H1 (cell line): ENCODE data around the gene LLGL2. TPM values are rescaled to one million over a fixed set of nuclear protein-coding genes. Genes with fewer than 3 reads are reported as not detected.
A peak's percentile ranks its signal among the peaks of the same experiment; 100 is the strongest.

Source experiments
- ASH2L ChIP-seq: fragments of 200-600, 300-600 bp; sonication (generic); IDR thresholded peaks from one replicate; pipeline ENCODE4 v1.7.1; 2017; ENCODE audit warnings: low read length
- CHD1 ChIP-seq: IDR thresholded peaks from 2 replicates; pipeline ENCODE4 v1.6.1; 2012; ENCODE audit warnings: low read depth, low read length, improper control_type of control experiment
- CHD2 ChIP-seq: IDR thresholded peaks from 2 replicates; pipeline ENCODE4 v1.6.1; 2012; ENCODE audit warnings: low read length, improper control_type of control experiment
- CTBP2 ChIP-seq: IDR thresholded peaks from 2 replicates; pipeline ENCODE4 v1.7.0; 2011; ENCODE audit warnings: borderline replicate concordance, mild to moderate bottlenecking, moderate library complexity, mixed read lengths, low read length; ENCODE audit not compliant: insufficient read depth, insufficient read length
- CTCF ChIP-seq, 3 experiments: IDR thresholded peaks; 1 replicate in 2 of 3; 2 replicates in 1 of 3; pipeline versions ENCODE4 v1.5.1 to v1.6.1; 2011; ENCODE audit warnings: low read length in 3 of 3, mild to moderate bottlenecking in 3 of 3, inconsistent platforms in 2 of 3, low read depth in 1 of 3, moderate library complexity in 1 of 3; ENCODE audit not compliant: insufficient read depth in 1 of 3; ENCODE audit errors: control extremely low read depth in 1 of 3
- EP300 ChIP-seq, 2 experiments: IDR thresholded peaks; 1 replicate in 1 of 2; 2 replicates in 1 of 2; pipeline ENCODE4 v1.6.1; 2011 to 2012; ENCODE audit warnings: low read depth in 2 of 2, low read length in 2 of 2, mild to moderate bottlenecking in 2 of 2, borderline replicate concordance in 1 of 2, inconsistent platforms in 1 of 2, moderate library complexity in 1 of 2
- EZH2 ChIP-seq: fragments of 200-600 bp; sonication (generic); IDR thresholded peaks from 2 replicates; pipeline ENCODE4 v1.7.1; 2012; ENCODE audit warnings: low read depth, mild to moderate bottlenecking, moderate library complexity, low read length, inconsistent platforms; ENCODE audit not compliant: severe bottlenecking
- GABPA ChIP-seq: IDR thresholded peaks from 2 replicates; pipeline ENCODE4 v1.6.1; 2011; ENCODE audit warnings: mild to moderate bottlenecking, low read length, moderate library complexity, borderline replicate concordance; ENCODE audit not compliant: insufficient read depth
- JUND ChIP-seq: IDR thresholded peaks from 2 replicates; pipeline ENCODE4 v1.6.1; 2011; ENCODE audit warnings: mild to moderate bottlenecking, improper control_type of control experiment, low read length
- KDM1A ChIP-seq: fragments of 200-600, 300-600 bp; sonication (generic); IDR thresholded peaks from 2 replicates; pipeline ENCODE4 v1.7.1; 2016; ENCODE audit warnings: mild to moderate bottlenecking, low read length, borderline replicate concordance
- MAX ChIP-seq: IDR thresholded peaks from 2 replicates; pipeline ENCODE4 v1.6.1; 2012; ENCODE audit warnings: inconsistent platforms
- RAD21 ChIP-seq, 2 experiments: IDR thresholded peaks in 1 of 2; conservative IDR thresholded peaks in 1 of 2; 2 replicates each; pipeline ENCODE4 v1.6.1; 2011; ENCODE audit warnings: low read depth in 2 of 2, low read length in 2 of 2, improper control_type of control experiment in 1 of 2, inconsistent platforms in 1 of 2, mild to moderate bottlenecking in 1 of 2, moderate library complexity in 1 of 2
- RXRA ChIP-seq: IDR thresholded peaks from 2 replicates; pipeline ENCODE4 v1.6.1; 2011; ENCODE audit warnings: low read depth, mild to moderate bottlenecking, low read length, moderate library complexity; ENCODE audit not compliant: insufficient read depth
- TBP ChIP-seq: IDR thresholded peaks from 2 replicates; pipeline ENCODE4 v1.6.1; 2011; ENCODE audit warnings: low read depth, low read length, improper control_type of control experiment
- polyA plus RNA-seq, 7 experiments: library from polyadenylated mRNA; depleted of rRNA in 3 of 7; stranded (reverse) in 5 of 7; unstranded in 2 of 7; fragments of >200 nt in 5 of 7; fragments of 200-250 nt in 2 of 7; gene quantifications; 1 replicate in 5 of 7; 2 replicates in 1 of 7; 4 replicates in 1 of 7; pipeline versions ENCODE4 v1.2.1 to v1.2.3, GENCODE V29; 2011 to 2013; ENCODE audit warnings: missing spikeins in 2 of 7, mixed read lengths in 2 of 7
- total RNA-seq: library from RNA; stranded (reverse); fragmentation: NEBNext Ultra II Directional; extraction: Animal tissue kit (Norgen Biotek cat#: 25700); gene quantifications from 2 replicates; pipeline ENCODE4 v1.2.1, GENCODE V29; 2021

Gene LLGL2
- total and polyA plus RNA-seq, 2 of the 8 experiments (the other 6 are each of a cell fraction or from before 2014, with no cell fraction given) = 64.5 to 77.1 TPM

DNA sequence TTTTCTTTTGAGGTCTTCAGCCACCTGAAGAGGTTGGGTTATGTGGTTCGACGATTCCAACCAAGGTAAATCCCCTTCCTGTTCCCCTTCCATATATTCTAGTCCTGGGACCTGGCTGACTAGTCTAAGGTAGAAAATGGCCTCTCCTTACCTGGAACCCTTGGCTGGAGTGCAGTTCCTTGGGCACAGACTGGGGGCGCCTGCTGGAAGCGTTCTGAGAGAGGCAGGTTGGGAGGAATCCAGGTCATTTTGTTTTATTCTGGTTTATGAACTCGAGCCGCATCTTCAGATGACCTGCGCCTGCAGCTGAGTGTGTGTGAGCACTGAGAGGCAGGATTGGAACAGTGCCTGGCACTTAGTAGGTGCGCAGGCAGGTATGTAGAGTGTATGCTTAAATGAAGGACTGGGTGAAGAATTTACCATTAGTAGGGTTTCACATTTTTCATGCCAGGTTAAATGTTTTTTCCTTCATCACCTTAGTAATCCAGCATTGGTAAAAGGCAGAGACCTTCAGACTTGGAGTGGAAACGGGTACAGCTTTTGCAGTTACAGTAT, 6.4 kb upstream of the LLGL2 start (continued):
- TF ChIP-seq MAX (no peak), GABPA (no peak), RXRA (no peak), CHD2 (no peak), EP300 (IDR thresholded peaks at IDR 0.05; ENCODE audit: borderline replicate concordance in 1 of 2, low read depth in 2 of 2, low read length in 2 of 2) (no peak), ASH2L (no peak), CTCF (IDR thresholded peaks at IDR 0.05; ENCODE audit: control extremely low read depth in 1 of 3, insufficient read depth in 1 of 3, low read depth in 1 of 3, low read length in 3 of 3) (peak; percentile 24 to 38 (median 30)), TBP (no peak), RAD21 (IDR thresholded peaks at IDR 0.05 in 1 of 2, conservative IDR thresholded peaks at IDR 0.05 in 1 of 2; ENCODE audit: low read depth in 2 of 2, low read length in 2 of 2) (peak in 1 of 2 experiments; percentile 40; a peak in 3 of 4 replicates), KDM1A (no peak), EZH2 (no peak), CTBP2 (no peak), CHD1 (no peak), JUND (no peak)
- TF ChIP-seq, all 59 proteins: peak for 3
